GM15510 (cell line): ENCODE data around the gene ASS1.

Source experiments
- POLR2A ChIP-seq: IDR thresholded peaks from 3 replicates; pipeline ENCODE4 v1.6.1; 2011; ENCODE audit warnings: borderline replicate concordance; ENCODE audit not compliant: insufficient read length; ENCODE audit errors: extremely low read depth

The ASS1 gene

GRCh38 chr9:130442746-130443455, 1.9 kb upstream of the ASS1 start:
- no peak for TF ChIP-seq POLR2A

DNA sequence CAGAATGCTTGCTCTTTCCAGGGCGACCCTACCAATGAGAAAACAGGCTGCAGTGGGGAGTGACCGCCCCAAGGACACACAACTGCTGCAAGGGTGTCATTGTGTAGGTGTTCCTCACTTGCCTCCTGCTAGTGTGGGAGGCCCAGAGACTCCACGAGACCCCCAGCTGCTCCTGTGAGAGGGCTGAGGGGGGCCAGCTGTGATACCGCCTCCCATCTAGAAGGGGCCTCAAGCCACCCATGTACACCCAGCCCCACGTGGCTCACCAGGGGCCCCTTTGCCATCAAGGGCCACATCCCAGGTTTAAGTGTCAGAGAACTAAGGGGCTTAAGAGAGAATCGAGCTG, 1.3 kb upstream of the ASS1 start:
- TF ChIP-seq POLR2A = no peak

- no peak for TF ChIP-seq POLR2A
Measured at GRCh38 chr9:130443840-130444492, 795 bp upstream of the ASS1 start.

DNA sequence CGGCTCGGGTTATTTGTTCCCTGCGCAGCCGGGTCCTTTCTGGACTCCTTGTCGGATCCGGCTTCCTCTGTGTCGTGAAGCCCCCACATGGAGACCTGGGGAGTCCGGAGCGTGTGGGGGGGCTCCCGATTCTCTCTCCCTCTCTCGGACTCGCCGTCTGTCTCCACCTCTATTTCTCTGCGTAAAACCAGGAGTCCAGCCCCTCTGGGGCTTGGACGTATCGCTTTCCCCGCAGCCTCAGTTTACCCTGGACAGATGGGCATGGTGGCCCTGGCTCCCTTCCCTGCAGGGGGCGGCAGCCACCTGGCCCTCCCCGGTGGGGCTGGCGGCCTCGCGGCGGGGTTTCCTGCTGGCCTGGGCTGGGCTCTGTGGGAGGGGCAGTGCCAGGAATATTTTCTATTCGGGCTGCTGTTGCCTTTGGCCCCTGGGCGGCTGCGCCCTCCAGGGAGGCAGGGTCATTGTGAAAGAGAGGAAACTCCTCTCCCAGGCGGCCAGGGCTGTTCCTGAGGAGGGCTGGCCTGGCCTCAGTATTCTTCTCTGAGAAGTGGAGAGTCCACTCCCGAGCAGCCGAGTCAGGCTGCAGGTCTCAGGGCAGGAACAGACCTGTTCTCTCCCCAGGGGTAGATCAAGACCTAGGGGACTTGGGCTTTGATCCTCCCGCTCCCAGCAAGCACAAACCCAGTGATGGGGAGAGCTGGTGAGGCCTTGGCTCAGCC, 665 bp downstream of the ASS1 start:
- TF ChIP-seq POLR2A = no peak

GRCh38 chr9:130446101-130446861, 1.5 kb downstream of the ASS1 start:
- TF ChIP-seq POLR2A = no peak

- TF ChIP-seq POLR2A = no peak
Measured at GRCh38 chr9:130447193-130447816, 2.5 kb downstream of the ASS1 start.

DNA sequence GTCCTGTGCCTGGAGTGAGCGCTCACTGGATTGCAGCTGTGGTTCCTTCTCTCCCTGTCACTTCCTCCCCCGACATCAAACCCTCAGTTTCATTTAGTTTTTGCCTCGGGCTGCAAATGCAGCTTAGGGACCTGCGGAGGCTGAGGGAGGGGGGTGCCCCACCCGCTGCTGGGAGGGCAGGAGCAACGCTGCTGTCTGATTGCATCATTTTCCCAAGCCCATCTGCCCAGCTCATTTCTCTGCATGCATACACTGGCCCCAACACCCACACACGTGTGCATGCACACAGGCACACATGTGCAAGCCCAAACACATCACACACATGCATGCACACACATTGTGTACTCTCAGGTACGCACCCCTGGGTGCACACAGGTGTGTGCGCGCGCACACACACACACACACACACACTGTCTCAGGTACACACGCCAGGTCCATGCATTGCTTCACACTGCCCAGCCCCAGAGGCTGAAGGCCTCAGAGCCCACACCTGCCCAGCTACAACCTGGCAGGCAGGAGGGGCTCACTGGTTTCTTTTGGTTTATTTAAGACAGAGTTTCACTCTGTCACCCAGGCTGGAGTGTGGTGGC, 3.4 kb downstream of the ASS1 start:
- no peak for TF ChIP-seq POLR2A

- no peak for TF ChIP-seq POLR2A
Measured at GRCh38 chr9:130448771-130449603, 4.2 kb downstream of the ASS1 start.

DNA sequence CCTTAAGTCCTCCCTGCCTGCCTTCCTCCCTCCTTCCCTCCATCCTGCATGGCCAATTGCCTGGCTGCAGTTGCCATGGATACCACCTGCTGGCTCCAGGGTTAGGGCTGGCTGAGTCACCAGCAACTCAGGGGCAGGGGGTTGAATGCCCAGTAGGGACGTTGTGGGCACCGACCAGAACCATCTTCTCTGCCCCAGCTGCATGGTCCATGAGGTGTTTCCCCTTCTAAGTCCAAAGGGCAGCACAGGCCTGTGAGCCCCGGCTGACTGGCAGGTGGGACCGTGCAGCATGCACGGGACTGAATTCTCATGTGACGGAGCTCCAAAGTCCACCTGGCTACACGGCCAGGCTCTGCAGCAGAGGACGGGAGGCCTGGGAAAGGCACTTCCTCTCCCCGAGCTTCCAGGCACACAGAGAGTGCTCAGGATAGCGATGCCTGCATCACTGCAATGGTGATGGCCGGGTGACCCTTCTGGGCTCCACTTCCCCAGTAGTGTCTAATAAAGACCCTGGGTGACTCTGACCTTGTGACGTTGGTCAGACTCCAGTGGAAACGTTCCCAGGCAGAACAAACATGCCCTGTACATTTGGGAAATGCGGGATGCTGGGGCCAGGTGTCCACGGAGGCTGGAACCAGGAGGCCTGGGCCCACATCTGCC, 5.7 kb downstream of the ASS1 start:
- TF ChIP-seq POLR2A = no peak

- TF ChIP-seq POLR2A = no peak
Measured at GRCh38 chr9:130451004-130451390, 6.2 kb downstream of the ASS1 start.

- TF ChIP-seq POLR2A = no peak
Measured at GRCh38 chr9:130451509-130452388, 7.0 kb downstream of the ASS1 start.

DNA sequence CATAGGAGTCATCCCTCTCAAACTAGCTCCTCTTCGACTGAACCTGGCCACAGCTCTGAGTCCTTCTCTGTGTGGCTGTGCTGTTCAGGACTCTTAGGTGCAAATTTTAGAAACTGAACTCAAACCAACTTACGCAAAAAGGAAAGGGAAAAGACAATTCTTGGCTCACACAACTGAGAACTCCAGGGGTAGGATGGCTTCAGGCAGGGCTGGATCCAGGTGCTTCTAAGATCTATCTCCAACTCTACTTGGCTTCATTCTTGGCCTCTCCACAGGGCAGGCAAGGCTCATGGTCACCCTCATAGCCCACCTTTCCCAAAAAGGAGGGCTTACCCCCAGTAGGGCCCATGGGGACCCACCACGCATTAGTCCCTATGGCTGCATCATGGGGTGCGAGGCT, 8.1 kb downstream of the ASS1 start:
- TF ChIP-seq POLR2A = no peak
